ENCODE results near the gene SLC4A2.

The SLC4A2 gene

DNA sequence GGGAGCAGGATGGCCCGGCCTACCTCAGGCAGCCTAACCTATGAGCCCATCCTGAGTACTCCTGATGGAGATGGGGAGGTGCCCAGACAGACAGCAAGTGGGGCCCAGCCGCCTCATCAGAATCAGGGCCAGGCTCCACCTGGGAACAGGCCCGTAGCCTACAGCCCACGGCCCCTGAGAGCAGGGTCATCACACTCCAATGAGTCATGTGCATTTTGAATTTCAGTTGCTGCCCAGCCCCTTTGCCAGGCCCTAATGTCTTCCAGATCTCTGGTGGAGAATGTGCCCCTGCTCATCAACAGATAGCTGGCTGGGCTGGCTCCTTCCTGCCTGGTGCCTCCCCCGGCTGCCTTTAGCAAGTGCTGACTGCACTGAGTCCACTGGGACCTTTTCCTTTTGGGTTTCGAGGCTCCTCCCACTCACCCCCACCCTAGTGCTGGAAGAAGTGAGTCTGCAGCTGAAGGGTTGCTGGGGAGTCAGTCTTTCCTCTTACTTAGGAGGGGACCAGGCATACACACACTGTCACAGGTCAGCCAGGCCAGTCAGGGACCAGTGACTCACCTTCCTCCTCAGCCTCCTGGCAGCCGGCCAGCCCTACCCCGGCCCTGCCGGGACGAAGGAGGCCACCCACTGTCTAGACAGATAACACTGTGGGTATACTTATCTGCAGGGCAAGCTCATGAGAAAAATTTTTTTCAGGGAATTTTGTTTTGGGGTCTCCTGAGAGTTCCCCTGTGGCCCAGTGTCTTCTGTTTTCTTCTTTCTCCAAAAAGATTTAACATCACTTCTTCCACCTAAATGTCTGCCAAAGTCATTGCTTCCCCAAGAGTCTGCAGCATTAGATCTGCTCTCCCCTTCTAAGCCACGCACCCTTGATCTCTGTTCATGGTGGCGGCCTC lies 20.2 kb upstream of the SLC4A2 start (continued):
- TF ChIP-seq, protein P1, sequence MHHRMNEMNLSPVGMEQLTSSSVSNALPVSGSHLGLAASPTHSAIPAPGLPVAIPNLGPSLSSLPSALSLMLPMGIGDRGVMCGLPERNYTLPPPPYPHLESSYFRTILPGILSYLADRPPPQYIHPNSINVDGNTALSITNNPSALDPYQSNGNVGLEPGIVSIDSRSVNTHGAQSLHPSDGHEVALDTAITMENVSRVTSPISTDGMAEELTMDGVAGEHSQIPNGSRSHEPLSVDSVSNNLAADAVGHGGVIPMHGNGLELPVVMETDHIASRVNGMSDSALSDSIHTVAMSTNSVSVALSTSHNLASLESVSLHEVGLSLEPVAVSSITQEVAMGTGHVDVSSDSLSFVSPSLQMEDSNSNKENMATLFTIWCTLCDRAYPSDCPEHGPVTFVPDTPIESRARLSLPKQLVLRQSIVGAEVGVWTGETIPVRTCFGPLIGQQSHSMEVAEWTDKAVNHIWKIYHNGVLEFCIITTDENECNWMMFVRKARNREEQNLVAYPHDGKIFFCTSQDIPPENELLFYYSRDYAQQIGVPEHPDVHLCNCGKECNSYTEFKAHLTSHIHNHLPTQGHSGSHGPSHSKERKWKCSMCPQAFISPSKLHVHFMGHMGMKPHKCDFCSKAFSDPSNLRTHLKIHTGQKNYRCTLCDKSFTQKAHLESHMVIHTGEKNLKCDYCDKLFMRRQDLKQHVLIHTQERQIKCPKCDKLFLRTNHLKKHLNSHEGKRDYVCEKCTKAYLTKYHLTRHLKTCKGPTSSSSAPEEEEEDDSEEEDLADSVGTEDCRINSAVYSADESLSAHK (tag by site-specific recombination; IDR thresholded peaks at IDR 0.05) = no peak
- TF ChIP-seq KLF8 (tag by site-specific recombination; IDR thresholded peaks at IDR 0.05) (0 out of 2 replicates have a peak, but pooled peaks have one; percentile 30), PRDM1 (tag by site-specific recombination; IDR thresholded peaks at IDR 0.05) (peak; percentile 34; the same call in 1 of the 2 replicates), KLF1 (tag by site-specific recombination; IDR thresholded peaks at IDR 0.05) (peak; percentile 32; the same call in 1 of the 2 replicates), GLIS1 (tag by site-specific recombination; IDR thresholded peaks at IDR 0.05) (peak; percentile 71), PATZ1 (tag by site-specific recombination; IDR thresholded peaks at IDR 0.05) (peak; percentile 87), ZNF768 (tag by site-specific recombination; IDR thresholded peaks at IDR 0.05) (no peak)

DNA sequence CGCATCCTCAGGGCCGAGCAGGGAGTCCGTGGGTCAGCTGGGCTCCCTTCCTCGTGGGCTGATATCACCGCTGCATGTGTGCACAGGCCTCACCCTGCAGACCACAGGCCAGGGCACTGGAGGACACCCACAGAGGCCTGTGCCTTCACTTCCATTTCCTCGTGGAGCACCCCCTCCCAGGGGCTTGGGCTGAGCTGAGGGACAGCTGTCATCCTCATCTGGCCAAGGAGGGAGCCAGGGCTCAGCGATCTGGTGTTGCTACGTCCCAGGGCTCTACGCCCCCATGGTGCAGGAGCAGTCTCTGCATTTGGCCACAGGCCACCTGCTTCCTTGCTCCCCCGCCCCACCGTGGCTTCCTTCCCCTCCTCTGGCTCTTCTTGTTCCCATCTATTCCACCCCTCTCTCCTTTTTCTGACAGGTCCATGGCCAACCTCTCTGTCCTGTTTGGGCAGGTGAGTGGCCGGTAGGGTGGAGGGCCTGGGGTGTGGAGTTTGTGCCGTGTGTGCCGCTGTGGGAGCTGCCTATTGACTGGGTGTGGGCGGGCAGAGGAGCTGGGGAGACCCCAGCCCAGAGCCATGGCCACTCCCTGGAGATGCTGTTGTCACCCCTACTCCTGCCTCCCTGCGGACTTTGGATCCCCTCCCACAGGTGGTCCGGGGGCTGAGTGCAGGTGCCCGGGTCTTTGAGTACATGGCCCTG lies 19.4 kb upstream of the SLC4A2 start:
- H3K27ac ChIP-seq (ENCODE audit: extremely low read depth, low read depth, low read length) = no peak overlapping the region; the same call in 1 of the 2 replicates
- peaks cover 0 to 50% of the 10 kb centered on the region in 2 experiments; a peak in 1 of 3 replicates for H3K36me3 ChIP-seq (ENCODE audit: control insufficient read depth in 2 of 2, insufficient read depth in 1 of 2, low read length in 2 of 2)

More for the DNA sequence above, 19.4 kb upstream of the SLC4A2 start:
- peaks cover 6% of the 10 kb centered on the region for H3K4me1 ChIP-seq (ENCODE audit: control insufficient read depth, insufficient read depth, low read length)
- TF ChIP-seq ZBTB6 (tag by site-specific recombination; IDR thresholded peaks at IDR 0.05) (no peak), ZNF391 (tag by site-specific recombination; IDR thresholded peaks at IDR 0.05; ENCODE audit: borderline replicate concordance, low read depth) (no peak), ZNF169 (tag by site-specific recombination; IDR thresholded peaks at IDR 0.05) (no peak), ZFHX2 (tag by site-specific recombination; conservative IDR thresholded peaks at IDR 0.05) (peak; percentile 40), EGR2 (tag by site-specific recombination; IDR thresholded peaks at IDR 0.05; ENCODE audit: low read depth) (peak; percentile 21; the same call in 1 of the 2 replicates)
- TF ChIP-seq, protein P2, sequence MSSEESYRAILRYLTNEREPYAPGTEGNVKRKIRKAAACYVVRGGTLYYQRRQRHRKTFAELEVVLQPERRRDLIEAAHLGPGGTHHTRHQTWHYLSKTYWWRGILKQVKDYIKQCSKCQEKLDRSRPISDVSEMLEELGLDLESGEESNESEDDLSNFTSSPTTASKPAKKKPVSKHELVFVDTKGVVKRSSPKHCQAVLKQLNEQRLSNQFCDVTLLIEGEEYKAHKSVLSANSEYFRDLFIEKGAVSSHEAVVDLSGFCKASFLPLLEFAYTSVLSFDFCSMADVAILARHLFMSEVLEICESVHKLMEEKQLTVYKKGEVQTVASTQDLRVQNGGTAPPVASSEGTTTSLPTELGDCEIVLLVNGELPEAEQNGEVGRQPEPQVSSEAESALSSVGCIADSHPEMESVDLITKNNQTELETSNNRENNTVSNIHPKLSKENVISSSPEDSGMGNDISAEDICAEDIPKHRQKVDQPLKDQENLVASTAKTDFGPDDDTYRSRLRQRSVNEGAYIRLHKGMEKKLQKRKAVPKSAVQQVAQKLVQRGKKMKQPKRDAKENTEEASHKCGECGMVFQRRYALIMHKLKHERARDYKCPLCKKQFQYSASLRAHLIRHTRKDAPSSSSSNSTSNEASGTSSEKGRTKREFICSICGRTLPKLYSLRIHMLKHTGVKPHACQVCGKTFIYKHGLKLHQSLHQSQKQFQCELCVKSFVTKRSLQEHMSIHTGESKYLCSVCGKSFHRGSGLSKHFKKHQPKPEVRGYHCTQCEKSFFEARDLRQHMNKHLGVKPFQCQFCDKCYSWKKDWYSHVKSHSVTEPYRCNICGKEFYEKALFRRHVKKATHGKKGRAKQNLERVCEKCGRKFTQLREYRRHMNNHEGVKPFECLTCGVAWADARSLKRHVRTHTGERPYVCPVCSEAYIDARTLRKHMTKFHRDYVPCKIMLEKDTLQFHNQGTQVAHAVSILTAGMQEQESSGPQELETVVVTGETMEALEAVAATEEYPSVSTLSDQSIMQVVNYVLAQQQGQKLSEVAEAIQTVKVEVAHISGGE (tag by site-specific recombination; conservative IDR thresholded peaks at IDR 0.05; ENCODE audit: low read depth) = no peak
- ChIA-PET CTCF (interaction anchor here (0.8 to 2.9 kb wide), 4 partner anchors 12 to 72 kb away, joined by 3 to 15 read pairs (median 8); partner anchors contain the start of gene ABCB8), POLR2A (interaction anchor here (0.6 to 3.6 kb wide), 9 partner anchors 8 to 70 kb away, joined by 3 to 26 read pairs (median 5); partner anchors contain the start of genes ABCB8, ASIC3, CDK5 and FASTK)
- no peaks in the 10 kb centered on the region for H3K9me3 ChIP-seq (ENCODE audit: control insufficient read depth, insufficient read depth, low read depth, low read length)
- H3K4me3 ChIP-seq (ENCODE audit: low read depth, low read length) = no peak overlapping the region
